MM.1S (cell line): ENCODE data around the gene ADGRG2.

ENCODE experiments used
- DNase-seq: peaks from one replicate; pipeline ENCODE4 v3.0.0-alpha.2; 2015
- H2AFZ ChIP-seq: fragments of 300-600 bp; sonication (generic); 2 replicates; pipeline ENCODE4 v1.6.0; 2016; ENCODE audit warnings: antibody characterized with exemption, low read length
- H3F3A ChIP-seq: fragments of 300-600 bp; sonication (generic); 2 replicates; pipeline ENCODE4 v1.6.1; 2016; ENCODE audit warnings: mild to moderate bottlenecking, antibody characterized with exemption, low read length, moderate library complexity, mixed read lengths; ENCODE audit not compliant: insufficient read depth
- H3K27ac ChIP-seq: fragments of 300-600 bp; sonication (generic); 2 replicates; pipeline ENCODE4 v1.5.1; 2016; ENCODE audit warnings: mild to moderate bottlenecking, low read length
- H3K27me3 ChIP-seq: fragments of 300-600 bp; sonication (generic); replicated peaks from 2 replicates; pipeline ENCODE4 v1.6.0; 2016; ENCODE audit warnings: low read length; ENCODE audit not compliant: insufficient read depth
- H3K36me3 ChIP-seq: fragments of 300-600 bp; sonication (generic); replicated peaks from 2 replicates; pipeline ENCODE4 v1.6.1; 2016; ENCODE audit warnings: mild to moderate bottlenecking, low read length, mixed read lengths; ENCODE audit not compliant: insufficient read depth
- H3K4me1 ChIP-seq: fragments of 300-600 bp; sonication (generic); 2 replicates; pipeline ENCODE4 v1.6.1; 2016; ENCODE audit warnings: low read length, mixed read lengths
- H3K4me2 ChIP-seq: fragments of 300-600 bp; sonication (generic); 2 replicates; pipeline ENCODE4 v1.6.0; 2016; ENCODE audit warnings: low read depth, low read length
- H3K4me3 ChIP-seq: fragments of 300-600 bp; sonication (generic); 2 replicates; pipeline ENCODE4 v1.5.1; 2016; ENCODE audit warnings: low read length, mixed read lengths
- H3K79me2 ChIP-seq: fragments of 300-600 bp; sonication (generic); 2 replicates; pipeline ENCODE4 v1.6.1; 2016; ENCODE audit warnings: mixed run types, low read length, mixed read lengths
- H3K9ac ChIP-seq: fragments of 300-600 bp; sonication (generic); 2 replicates; pipeline ENCODE4 v1.6.1; 2016; ENCODE audit warnings: low read length, mixed read lengths
- H3K9me2 ChIP-seq: fragments of 300-600 bp; sonication (generic); replicated peaks from 2 replicates; pipeline ENCODE4 v1.6.1; 2016; ENCODE audit warnings: mild to moderate bottlenecking, low read length, mixed read lengths; ENCODE audit not compliant: insufficient read depth
- H3K9me3 ChIP-seq: fragments of 300-600 bp; sonication (generic); replicated peaks from 2 replicates; pipeline ENCODE4 v1.6.1; 2016; ENCODE audit warnings: mild to moderate bottlenecking, low read length, mixed read lengths; ENCODE audit not compliant: insufficient read depth
- H4K20me1 ChIP-seq: fragments of 300-600 bp; sonication (generic); 2 replicates; pipeline ENCODE4 v1.6.1; 2016; ENCODE audit warnings: mild to moderate bottlenecking, low read length, moderate library complexity, mixed read lengths; ENCODE audit not compliant: insufficient read depth
- EZH2 ChIP-seq: fragments of 300-600 bp; sonication (generic); optimal IDR thresholded peaks from 2 replicates; pipeline ENCODE3; 2017; ENCODE audit warnings: low read depth, mild to moderate bottlenecking, antibody characterized with exemption, low read length, mixed read lengths
- EZH2phosphoT487 ChIP-seq: fragments of 300-600 bp; sonication (generic); IDR thresholded peaks from 2 replicates; pipeline ENCODE4 v1.6.1; 2018; ENCODE audit warnings: antibody characterized with exemption, low read length
- TF ChIP-seq, protein P1 (sequence below): fragments of 300-600 bp; sonication (generic); IDR thresholded peaks from 2 replicates; pipeline ENCODE4 v1.5.1; 2016; ENCODE audit warnings: antibody characterized with exemption, low read length, mixed read lengths

Gene ADGRG2

GRCh38 chrX:18949291-18949943 lies 172.9 kb downstream of the ADGRG2 start:
- Histone ChIP-seq H3K9ac (no peak overlapping the region), H3K36me3 (no peaks in the 10 kb centered on the region), H3K27me3 (no peaks in the 10 kb centered on the region)

DNA sequence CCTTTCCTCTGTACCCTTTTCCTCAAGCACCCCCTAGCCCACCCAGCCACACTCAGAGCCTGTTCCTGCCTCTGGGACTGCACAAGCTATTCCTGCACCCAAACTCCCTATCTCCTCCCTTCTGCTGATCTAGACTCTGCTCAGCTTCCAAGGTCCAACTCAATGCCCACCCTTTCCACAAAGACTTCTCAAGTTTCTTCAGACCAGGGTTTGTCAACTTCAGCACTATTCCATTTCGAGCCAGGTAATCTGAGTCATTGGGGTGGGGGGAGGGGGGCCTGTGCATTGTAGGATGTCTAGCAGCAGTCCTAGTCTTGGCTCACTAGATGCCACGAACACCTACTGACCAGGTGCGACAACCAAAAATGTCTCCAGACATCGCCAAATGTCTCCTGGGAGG lies 175.7 kb downstream of the ADGRG2 start:
- H3K27ac ChIP-seq: no peak overlapping the region
- DNase-seq: no peak
- H3K9ac ChIP-seq: no peak overlapping the region
- no peaks in the 10 kb centered on the region for H3K9me2 ChIP-seq
- H3K4me2 ChIP-seq: no peak overlapping the region
- H2AFZ ChIP-seq: no peak overlapping the region
- no peaks in the 10 kb centered on the region for H3K4me1 ChIP-seq
- no peaks in the 10 kb centered on the region for H3K27me3 ChIP-seq
- H3K79me2 ChIP-seq: no peaks in the 10 kb centered on the region
- H3K9me3 ChIP-seq: no peaks in the 10 kb centered on the region
- H3F3A ChIP-seq: no peaks in the 10 kb centered on the region
- TF ChIP-seq EZH2phosphoT487 (no peak), EZH2 (no peak)
- TF ChIP-seq, protein P1, sequence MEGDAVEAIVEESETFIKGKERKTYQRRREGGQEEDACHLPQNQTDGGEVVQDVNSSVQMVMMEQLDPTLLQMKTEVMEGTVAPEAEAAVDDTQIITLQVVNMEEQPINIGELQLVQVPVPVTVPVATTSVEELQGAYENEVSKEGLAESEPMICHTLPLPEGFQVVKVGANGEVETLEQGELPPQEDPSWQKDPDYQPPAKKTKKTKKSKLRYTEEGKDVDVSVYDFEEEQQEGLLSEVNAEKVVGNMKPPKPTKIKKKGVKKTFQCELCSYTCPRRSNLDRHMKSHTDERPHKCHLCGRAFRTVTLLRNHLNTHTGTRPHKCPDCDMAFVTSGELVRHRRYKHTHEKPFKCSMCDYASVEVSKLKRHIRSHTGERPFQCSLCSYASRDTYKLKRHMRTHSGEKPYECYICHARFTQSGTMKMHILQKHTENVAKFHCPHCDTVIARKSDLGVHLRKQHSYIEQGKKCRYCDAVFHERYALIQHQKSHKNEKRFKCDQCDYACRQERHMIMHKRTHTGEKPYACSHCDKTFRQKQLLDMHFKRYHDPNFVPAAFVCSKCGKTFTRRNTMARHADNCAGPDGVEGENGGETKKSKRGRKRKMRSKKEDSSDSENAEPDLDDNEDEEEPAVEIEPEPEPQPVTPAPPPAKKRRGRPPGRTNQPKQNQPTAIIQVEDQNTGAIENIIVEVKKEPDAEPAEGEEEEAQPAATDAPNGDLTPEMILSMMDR: no peak
- no peaks in the 10 kb centered on the region for H3K36me3 ChIP-seq
- no peak overlapping the region for H3K4me3 ChIP-seq
- H4K20me1 ChIP-seq: no peaks in the 10 kb centered on the region

More at GRCh38 chrX:18949291-18949943, 172.9 kb downstream of the ADGRG2 start:
- Histone ChIP-seq H3K4me2 (no peak overlapping the region), H3K9me2 (no peaks in the 10 kb centered on the region), H3K9me3 (no peaks in the 10 kb centered on the region), H4K20me1 (no peaks in the 10 kb centered on the region), H3K27ac (no peak overlapping the region), H3K4me1 (no peaks in the 10 kb centered on the region), H2AFZ (no peak overlapping the region), H3K79me2 (no peaks in the 10 kb centered on the region), H3K4me3 (no peak overlapping the region), H3F3A (no peaks in the 10 kb centered on the region)
- no peak for TF ChIP-seq EZH2phosphoT487
- TF ChIP-seq, protein P1: no peak
- no peak for TF ChIP-seq EZH2
- DNase-seq: no peak

DNA sequence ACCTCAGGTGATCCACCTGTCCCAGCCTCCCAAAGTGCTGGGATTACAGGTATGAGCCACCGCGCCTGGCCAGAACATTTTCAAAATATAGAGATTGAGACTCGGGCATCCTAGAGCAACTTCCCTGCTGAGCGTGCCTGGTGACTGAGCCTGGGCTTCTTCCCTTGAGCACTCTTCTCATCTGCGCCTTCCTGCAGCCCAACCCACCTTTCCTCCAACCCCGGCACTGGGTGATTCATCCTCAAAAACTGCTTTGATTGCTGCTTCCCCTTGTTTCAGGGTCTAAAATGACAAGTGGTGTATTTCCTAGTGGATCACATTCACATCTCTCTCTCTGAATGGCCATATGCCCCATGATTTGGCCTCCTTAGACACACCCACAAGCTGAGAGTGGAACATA lies 176.1 kb downstream of the ADGRG2 start:
- no peaks in the 10 kb centered on the region for H3K79me2 ChIP-seq
- H3K4me3 ChIP-seq: no peak overlapping the region
- no peaks in the 10 kb centered on the region for H3K4me1 ChIP-seq
- no peaks in the 10 kb centered on the region for H3K27me3 ChIP-seq
- no peaks in the 10 kb centered on the region for H3K36me3 ChIP-seq
- no peak overlapping the region for H3K4me2 ChIP-seq
- H3K27ac ChIP-seq: no peak overlapping the region
- no peak overlapping the region for H2AFZ ChIP-seq
- no peak for DNase-seq
- H3K9me2 ChIP-seq: no peaks in the 10 kb centered on the region
- H3K9me3 ChIP-seq: no peaks in the 10 kb centered on the region
- H3F3A ChIP-seq: no peaks in the 10 kb centered on the region
- TF ChIP-seq EZH2: no peak
- TF ChIP-seq, protein P1: no peak
- TF ChIP-seq EZH2phosphoT487: no peak
- no peaks in the 10 kb centered on the region for H4K20me1 ChIP-seq
- no peak overlapping the region for H3K9ac ChIP-seq
